GM12892 (cell line): ENCODE results near the gene SLC4A7.

ENCODE experiments used
- POLR2A ChIP-seq: IDR thresholded peaks from 2 replicates; pipeline ENCODE4 v1.6.1; 2011; ENCODE audit warnings: low read depth, low read length, control low read depth
- POLR2AphosphoS5 ChIP-seq: IDR thresholded peaks from 2 replicates; pipeline ENCODE4 v1.6.1; 2011; ENCODE audit warnings: low read depth, low read length, control low read depth
- TAF1 ChIP-seq: IDR thresholded peaks from 2 replicates; pipeline ENCODE4 v1.6.1; 2011; ENCODE audit warnings: low read depth, mild to moderate bottlenecking, control low read depth, low read length, borderline replicate concordance

DNA sequence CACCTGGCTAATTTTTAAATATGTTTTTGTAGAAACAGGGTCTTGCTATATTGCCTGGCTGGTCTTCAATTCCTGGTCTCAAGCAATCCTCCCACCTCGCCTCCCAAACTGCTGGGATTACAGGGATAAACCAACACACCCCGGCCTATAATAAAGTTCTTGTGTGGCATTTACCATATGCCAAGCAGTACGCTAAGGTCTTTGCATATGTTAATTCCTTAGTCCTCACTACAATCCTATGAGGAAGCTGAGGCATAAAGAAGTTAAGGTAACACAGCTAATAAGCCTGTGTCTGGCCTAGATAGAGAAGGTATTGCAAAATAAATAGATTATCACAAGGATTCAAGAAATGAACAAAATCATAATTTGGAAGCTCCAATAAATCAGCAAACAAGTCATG is 17.6 kb upstream of the SLC4A7 start:
- TF ChIP-seq POLR2A = no peak
- TF ChIP-seq TAF1 = no peak
- TF ChIP-seq POLR2AphosphoS5 = no peak
